Measurements from ENCODE around the gene HID1. TPM values are rescaled to one million over a fixed set of nuclear protein-coding genes. Genes with fewer than 3 reads are reported as not detected.
A peak's percentile ranks its signal among the peaks of the same experiment; 100 is the strongest.

HID1 gene
- polyA plus RNA-seq, 1 donor from 2014 or later = 26.6 TPM

DNA sequence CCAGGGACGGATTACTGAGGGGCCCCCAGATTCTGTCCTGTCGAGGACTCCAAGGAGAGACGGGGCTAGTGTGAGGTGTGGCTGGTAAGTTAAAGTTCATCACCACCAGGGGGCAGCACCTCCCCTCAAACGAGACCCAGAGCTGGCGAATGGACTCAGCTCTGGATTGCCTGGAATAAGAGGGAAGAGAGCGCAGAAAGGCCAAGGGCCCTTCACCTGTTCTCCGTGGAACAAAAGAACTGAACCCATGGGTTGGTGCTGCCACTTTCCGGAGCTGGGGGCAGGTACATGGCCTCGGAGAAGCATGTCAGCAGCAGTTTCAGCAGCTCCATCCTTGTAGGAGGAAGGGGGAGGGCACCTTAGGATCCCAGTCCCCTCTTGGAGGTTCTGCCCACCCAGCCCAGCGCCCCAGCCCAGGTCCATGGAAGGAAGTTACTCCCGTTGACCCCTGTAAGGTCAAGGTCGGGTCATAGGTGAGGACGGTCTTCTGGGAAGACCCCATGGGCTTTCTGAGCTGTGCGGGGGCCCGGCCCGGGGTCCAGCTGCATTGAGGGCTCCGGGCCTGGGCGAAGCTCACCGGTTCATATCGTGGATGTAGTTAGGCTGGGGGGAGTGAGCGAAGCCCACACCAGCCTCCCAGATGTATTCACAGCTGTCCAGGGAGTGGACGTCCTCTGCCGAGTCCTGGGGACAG is 10.8 kb downstream of the HID1 start:
- Histone ChIP-seq H3K36me3 (ENCODE audit: insufficient read depth, low read length) (no peaks in the 10 kb centered on the region), H3K4me2 (ENCODE audit: low read length) (no peak overlapping the region), H3F3A (ENCODE audit: insufficient read depth, low read length, poor library complexity, severe bottlenecking) (no peaks in the 10 kb centered on the region), H3K27ac (ENCODE audit: low read length) (no peak overlapping the region), H3K9ac (ENCODE audit: low read length) (no peak overlapping the region), H3K9me3 (ENCODE audit: low read length) (no peaks in the 10 kb centered on the region), H3K4me3 (ENCODE audit: low read length) (no peak overlapping the region), H2AFZ (ENCODE audit: low read depth, low read length) (no peak overlapping the region), H3K9me2 (ENCODE audit: insufficient read depth, low read length) (no peaks in the 10 kb centered on the region), H3K27me3 (ENCODE audit: insufficient read depth, low read depth, low read length) (no peaks in the 10 kb centered on the region), H4K20me1 (ENCODE audit: insufficient read depth) (no peaks in the 10 kb centered on the region), H3K79me2 (replicated peaks; ENCODE audit: insufficient read depth, low read length) (no peaks in the 10 kb centered on the region)
- TF ChIP-seq MXI1 (conservative IDR thresholded peaks at IDR 0.05; ENCODE audit: poor library complexity, severe bottlenecking) (no peak), TAF1 (IDR thresholded peaks at IDR 0.05; ENCODE audit: low read depth) (no peak), EZH2 (IDR thresholded peaks at IDR 0.05; ENCODE audit: borderline replicate concordance, insufficient read depth, low read length, poor library complexity, severe bottlenecking) (no peak), RAD21 (conservative IDR thresholded peaks at IDR 0.05) (peak; percentile 89), POLR2AphosphoS5 (IDR thresholded peaks at IDR 0.05) (no peak), EP300 (conservative IDR thresholded peaks at IDR 0.05; ENCODE audit: poor library complexity, severe bottlenecking) (no peak), SMC3 (conservative IDR thresholded peaks at IDR 0.05; ENCODE audit: poor library complexity) (peak; percentile 88)
- TF ChIP-seq, protein P1, sequence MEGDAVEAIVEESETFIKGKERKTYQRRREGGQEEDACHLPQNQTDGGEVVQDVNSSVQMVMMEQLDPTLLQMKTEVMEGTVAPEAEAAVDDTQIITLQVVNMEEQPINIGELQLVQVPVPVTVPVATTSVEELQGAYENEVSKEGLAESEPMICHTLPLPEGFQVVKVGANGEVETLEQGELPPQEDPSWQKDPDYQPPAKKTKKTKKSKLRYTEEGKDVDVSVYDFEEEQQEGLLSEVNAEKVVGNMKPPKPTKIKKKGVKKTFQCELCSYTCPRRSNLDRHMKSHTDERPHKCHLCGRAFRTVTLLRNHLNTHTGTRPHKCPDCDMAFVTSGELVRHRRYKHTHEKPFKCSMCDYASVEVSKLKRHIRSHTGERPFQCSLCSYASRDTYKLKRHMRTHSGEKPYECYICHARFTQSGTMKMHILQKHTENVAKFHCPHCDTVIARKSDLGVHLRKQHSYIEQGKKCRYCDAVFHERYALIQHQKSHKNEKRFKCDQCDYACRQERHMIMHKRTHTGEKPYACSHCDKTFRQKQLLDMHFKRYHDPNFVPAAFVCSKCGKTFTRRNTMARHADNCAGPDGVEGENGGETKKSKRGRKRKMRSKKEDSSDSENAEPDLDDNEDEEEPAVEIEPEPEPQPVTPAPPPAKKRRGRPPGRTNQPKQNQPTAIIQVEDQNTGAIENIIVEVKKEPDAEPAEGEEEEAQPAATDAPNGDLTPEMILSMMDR (IDR thresholded peaks at IDR 0.05; ENCODE audit: poor library complexity, severe bottlenecking) = peak; percentile 87
- TF ChIP-seq, protein P2, sequence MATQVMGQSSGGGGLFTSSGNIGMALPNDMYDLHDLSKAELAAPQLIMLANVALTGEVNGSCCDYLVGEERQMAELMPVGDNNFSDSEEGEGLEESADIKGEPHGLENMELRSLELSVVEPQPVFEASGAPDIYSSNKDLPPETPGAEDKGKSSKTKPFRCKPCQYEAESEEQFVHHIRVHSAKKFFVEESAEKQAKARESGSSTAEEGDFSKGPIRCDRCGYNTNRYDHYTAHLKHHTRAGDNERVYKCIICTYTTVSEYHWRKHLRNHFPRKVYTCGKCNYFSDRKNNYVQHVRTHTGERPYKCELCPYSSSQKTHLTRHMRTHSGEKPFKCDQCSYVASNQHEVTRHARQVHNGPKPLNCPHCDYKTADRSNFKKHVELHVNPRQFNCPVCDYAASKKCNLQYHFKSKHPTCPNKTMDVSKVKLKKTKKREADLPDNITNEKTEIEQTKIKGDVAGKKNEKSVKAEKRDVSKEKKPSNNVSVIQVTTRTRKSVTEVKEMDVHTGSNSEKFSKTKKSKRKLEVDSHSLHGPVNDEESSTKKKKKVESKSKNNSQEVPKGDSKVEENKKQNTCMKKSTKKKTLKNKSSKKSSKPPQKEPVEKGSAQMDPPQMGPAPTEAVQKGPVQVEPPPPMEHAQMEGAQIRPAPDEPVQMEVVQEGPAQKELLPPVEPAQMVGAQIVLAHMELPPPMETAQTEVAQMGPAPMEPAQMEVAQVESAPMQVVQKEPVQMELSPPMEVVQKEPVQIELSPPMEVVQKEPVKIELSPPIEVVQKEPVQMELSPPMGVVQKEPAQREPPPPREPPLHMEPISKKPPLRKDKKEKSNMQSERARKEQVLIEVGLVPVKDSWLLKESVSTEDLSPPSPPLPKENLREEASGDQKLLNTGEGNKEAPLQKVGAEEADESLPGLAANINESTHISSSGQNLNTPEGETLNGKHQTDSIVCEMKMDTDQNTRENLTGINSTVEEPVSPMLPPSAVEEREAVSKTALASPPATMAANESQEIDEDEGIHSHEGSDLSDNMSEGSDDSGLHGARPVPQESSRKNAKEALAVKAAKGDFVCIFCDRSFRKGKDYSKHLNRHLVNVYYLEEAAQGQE (IDR thresholded peaks at IDR 0.05; ENCODE audit: borderline replicate concordance) = peak; percentile 11

DNA sequence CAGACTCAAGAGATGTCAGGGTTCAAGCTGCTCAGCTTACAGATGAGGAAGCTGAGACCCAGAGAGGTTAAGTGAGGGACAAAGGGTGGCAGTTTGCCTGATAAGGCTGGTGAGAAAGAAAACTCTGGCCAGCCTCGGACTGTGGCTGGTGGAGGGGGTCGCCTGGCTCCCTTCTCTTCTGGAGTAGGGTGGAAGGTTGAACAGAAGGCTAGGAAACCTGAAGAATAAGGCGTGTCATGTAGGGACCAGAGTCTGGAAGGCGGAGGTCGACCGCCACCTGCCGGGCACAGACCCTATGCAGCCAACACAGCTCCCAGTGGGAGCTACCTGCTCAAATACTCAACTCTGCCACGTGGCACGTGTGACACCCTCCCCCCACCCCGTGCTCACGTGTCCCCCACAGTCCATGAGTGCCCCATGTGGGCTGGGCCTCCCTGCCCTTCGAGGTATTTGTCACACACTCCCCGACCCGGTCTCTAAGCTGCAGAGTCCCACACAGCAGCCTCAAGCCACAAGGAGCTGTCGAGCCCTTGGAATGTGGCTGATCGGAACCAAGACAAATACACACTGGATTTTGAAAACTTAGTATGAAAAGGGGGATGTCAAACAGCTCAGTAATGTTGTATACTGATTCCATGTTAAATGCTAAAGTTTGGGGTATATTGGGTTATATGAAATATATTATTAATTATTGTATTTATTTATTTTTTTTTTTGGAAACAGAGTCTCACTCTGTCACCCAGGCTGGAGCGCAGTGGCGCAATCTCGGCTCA is 11.8 kb downstream of the HID1 start:
- no peaks in the 10 kb centered on the region for H3K79me2 ChIP-seq (replicated peaks; ENCODE audit: insufficient read depth, low read length)
- H3F3A ChIP-seq (ENCODE audit: insufficient read depth, low read length, poor library complexity, severe bottlenecking) = no peaks in the 10 kb centered on the region
- no peak overlapping the region for H3K4me3 ChIP-seq (ENCODE audit: low read length)
- no peak overlapping the region for H2AFZ ChIP-seq (ENCODE audit: low read depth, low read length)
- H4K20me1 ChIP-seq (ENCODE audit: insufficient read depth) = no peaks in the 10 kb centered on the region
- H3K9me2 ChIP-seq (ENCODE audit: insufficient read depth, low read length) = no peaks in the 10 kb centered on the region
- H3K9ac ChIP-seq (ENCODE audit: low read length) = no peak overlapping the region
- no peaks in the 10 kb centered on the region for H3K36me3 ChIP-seq (ENCODE audit: insufficient read depth, low read length)
- no peak overlapping the region for H3K4me2 ChIP-seq (ENCODE audit: low read length)
- H3K27ac ChIP-seq (ENCODE audit: low read length) = no peak overlapping the region
- no peaks in the 10 kb centered on the region for H3K27me3 ChIP-seq (ENCODE audit: insufficient read depth, low read depth, low read length)
- TF ChIP-seq, protein P1 (IDR thresholded peaks at IDR 0.05; ENCODE audit: poor library complexity, severe bottlenecking) = peak; percentile 51
- no peak for TF ChIP-seq EZH2 (IDR thresholded peaks at IDR 0.05; ENCODE audit: borderline replicate concordance, insufficient read depth, low read length, poor library complexity, severe bottlenecking)
- H3K9me3 ChIP-seq (ENCODE audit: low read length) = no peaks in the 10 kb centered on the region

Measured in neural cell (in vitro differentiated cells).